Omental fat pad (tissue), 4 donors: ENCODE measurements around the gene CACNA1A. TPM values are rescaled to one million over a fixed set of nuclear protein-coding genes. Genes with fewer than 3 reads are reported as not detected.

ENCODE experiments used
- ATAC-seq: fragments of 150-250 bp; one replicate; pipeline ENCODE4 v1.9.1; 2016; ENCODE audit warnings: mild to moderate bottlenecking, moderate library complexity; ENCODE audit not compliant: low FRiP score
- DNase-seq: peaks from one replicate; pipeline ENCODE4 v3.0.0-alpha.2; 2019; ENCODE audit warnings: low spot score
- total RNA-seq, 4 donors: library from RNA; depleted of rRNA; stranded (reverse); fragments of >200 nt; gene quantifications; one replicate each; pipeline ENCODE4 v1.1.0, GENCODE V29; 2016
- TF ChIP-seq, protein P1 (sequence below), 3 donors: fragments of 450-650 bp; IDR thresholded peaks; one replicate each; pipeline ENCODE4 v1.5.1; 2016 to 2017; ENCODE audit warnings: antibody characterized with exemption in 3 of 3, mild to moderate bottlenecking in 3 of 3, moderate library complexity in 2 of 3

Gene CACNA1A
- total RNA-seq, 4 donors from 2014 or later = 0.44 to 2.7 (median 0.71) TPM

DNA sequence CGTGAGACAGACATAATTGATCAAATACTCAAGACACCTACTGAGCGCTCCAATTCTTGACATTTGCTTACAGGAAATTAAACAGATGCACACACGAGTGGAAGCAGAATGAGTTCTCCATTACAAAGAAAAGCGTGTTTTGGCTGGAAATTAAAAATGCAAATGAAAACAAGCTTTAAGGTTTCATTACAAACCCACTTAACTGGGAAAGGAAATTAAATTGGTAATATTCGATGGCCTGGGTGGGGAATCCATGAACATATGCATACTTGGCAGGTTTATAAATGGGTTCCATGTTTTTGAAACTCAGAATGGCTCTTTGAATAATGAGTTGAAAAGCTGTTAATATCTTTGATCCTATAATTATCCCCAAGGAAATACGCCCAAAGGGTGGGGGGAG, 178.0 kb downstream of the CACNA1A start:
- ATAC-seq (no peak), DNase-seq (no peak)
- TF ChIP-seq, protein P1, sequence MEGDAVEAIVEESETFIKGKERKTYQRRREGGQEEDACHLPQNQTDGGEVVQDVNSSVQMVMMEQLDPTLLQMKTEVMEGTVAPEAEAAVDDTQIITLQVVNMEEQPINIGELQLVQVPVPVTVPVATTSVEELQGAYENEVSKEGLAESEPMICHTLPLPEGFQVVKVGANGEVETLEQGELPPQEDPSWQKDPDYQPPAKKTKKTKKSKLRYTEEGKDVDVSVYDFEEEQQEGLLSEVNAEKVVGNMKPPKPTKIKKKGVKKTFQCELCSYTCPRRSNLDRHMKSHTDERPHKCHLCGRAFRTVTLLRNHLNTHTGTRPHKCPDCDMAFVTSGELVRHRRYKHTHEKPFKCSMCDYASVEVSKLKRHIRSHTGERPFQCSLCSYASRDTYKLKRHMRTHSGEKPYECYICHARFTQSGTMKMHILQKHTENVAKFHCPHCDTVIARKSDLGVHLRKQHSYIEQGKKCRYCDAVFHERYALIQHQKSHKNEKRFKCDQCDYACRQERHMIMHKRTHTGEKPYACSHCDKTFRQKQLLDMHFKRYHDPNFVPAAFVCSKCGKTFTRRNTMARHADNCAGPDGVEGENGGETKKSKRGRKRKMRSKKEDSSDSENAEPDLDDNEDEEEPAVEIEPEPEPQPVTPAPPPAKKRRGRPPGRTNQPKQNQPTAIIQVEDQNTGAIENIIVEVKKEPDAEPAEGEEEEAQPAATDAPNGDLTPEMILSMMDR (IDR thresholded peaks at IDR 0.05) = no peak

DNA sequence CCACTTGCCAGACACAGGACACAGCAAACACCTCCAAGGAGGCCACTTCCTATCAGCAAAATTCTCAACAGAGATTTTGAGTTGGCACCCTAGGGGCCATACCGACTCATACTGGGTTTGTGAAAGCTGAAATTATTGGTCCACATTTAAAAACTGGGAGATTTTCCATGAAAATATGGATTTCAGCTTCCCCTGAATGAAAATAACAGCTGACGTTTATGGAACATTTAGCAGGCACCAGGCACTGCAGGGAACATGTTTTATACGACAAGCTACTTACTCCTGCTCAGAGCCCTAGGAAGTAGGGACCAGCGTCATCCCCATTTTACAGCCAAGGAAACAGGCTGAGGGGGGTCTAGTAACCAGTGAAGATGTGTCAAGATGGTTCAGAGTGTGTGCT, 186.8 kb downstream of the CACNA1A start:
- ATAC-seq (no peak), DNase-seq (no peak)
- TF ChIP-seq, protein P1 (IDR thresholded peaks at IDR 0.05) = no peak

DNA sequence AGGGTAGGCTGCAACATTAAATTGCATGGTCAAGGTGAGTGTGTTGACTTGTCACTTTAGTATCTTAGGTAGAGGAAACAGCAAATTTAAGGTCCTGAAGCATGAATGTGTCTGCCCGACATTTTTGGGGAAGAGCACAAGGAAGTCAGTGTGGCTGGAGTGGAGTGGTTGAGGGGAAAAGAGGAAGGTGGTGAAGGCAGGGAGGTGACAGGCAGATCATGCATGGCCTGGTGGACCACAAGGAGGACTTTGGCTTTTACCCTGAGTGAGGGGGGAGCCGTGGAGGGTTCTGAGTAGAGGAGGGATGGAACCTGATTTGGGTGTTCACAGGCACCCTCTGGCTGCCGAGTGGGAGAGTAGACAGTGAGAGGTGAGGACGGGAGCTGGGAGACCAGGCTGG, 188.1 kb downstream of the CACNA1A start:
- TF ChIP-seq, protein P1 (IDR thresholded peaks at IDR 0.05) = no peak
- DNase-seq = no peak
- ATAC-seq = no peak

DNA sequence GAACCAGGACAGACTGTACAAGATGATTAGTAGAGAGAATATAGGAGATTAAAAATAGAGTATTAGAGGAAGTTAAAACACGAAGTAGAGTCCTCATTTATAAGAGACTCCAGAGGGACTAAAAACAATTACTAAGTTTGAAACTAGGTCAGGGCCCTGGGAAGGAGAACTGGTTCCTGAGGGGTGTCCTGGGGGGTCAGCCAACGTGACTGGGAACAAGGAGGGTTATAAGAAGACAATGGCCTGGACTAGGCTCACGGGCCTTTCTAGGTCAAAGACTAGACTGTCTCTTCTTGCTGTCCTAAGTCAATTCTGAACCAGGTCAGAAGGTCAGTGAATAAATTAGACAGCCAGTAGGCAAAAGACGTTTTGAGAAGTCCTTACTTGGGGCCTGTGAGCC, 190.8 kb downstream of the CACNA1A start:
- TF ChIP-seq, protein P1 (IDR thresholded peaks at IDR 0.05) = no peak
- DNase-seq = no peak
- ATAC-seq = no peak

DNA sequence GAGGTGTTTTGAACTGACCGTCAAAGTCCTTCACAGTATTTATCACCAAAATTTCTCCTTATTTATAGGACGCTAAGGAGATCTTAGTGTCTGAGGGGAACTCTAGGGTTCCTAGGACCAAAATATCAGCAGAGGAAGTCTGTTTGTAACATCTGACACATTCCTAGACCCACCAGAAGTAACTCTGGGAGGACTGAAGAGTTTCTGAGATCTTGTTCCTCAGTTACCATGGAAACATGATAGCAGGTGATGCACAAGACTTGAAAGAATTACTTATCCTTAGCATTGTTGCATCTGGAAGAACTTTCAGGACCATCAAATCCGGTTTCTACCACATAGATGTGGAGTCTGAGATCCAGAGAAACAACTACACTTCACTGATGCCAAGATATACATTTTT, 191.5 kb downstream of the CACNA1A start:
- ATAC-seq (no peak), DNase-seq (no peak)
- TF ChIP-seq, protein P1 (IDR thresholded peaks at IDR 0.05) = no peak

DNA sequence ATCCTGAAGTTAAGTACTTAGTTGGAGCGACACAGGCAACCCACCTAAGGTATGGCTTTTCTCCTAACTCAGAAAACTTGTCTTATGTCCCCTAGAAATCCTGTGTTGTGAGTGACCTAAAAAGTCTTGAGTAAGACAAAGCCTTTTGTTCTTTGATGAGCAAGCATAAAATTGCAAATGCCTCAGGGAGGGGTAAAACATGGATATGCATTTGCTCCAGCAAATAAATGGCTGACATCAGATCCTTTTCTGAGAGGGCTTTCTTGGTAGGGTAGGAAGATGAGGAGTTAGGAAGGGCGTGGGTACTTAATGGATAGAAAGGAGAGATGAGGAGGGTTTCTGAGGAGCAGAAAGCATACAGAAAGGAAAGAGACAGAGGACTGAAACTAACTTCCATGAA, 192.4 kb downstream of the CACNA1A start:
- DNase-seq (no peak), ATAC-seq (no peak)
- TF ChIP-seq, protein P1 (IDR thresholded peaks at IDR 0.05) = no peak

DNA sequence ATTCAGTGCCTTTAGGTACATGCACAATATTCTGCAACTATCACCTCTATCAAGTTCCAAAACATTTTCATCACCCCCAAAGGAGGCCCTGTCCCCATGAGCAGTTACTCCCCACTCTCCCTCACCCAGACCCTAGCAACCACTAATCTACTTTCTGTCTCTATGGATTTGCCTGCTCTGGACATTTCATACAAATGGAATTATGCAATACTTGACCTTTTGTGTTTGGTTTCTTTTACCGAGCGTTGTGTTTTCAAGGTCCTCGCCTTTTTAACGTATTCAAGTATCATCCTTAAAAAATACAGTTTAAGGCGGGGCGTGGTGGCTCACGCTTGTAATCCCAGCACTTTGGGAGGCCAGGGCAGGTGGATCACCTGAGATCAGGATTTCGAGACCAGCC, 196.4 kb downstream of the CACNA1A start:
- ATAC-seq (no peak), DNase-seq (no peak)
- TF ChIP-seq, protein P1 (IDR thresholded peaks at IDR 0.05) = no peak
